Measurements from ENCODE around the gene HCAR2.
"Not testable (repeated sequence)": the region's sequence is repeated elsewhere in the genome, so short reads cannot be mapped to it uniquely, and the experiment has no call there.

Gene HCAR2

GRCh38 chr12:122715211-122715610 is 12.1 kb upstream of the HCAR2 start:
- DNase-seq = not testable (repeated sequence)

- DNase-seq = not testable (repeated sequence)
These were observed 10.5 kb upstream of the HCAR2 start for GRCh38 chr12:122713491-122714188.

- not testable (repeated sequence) for DNase-seq
These were observed 8.1 kb upstream of the HCAR2 start for GRCh38 chr12:122711266-122711665.

- DNase-seq = not testable (repeated sequence)
These were observed 7.2 kb upstream of the HCAR2 start for GRCh38 chr12:122710341-122710740.

- not testable (repeated sequence) for DNase-seq
These were observed 6.1 kb upstream of the HCAR2 start for GRCh38 chr12:122709287-122709686.

GRCh38 chr12:122703841-122704240 is 684 bp upstream of the HCAR2 start:
- not testable (repeated sequence) for DNase-seq

- DNase-seq = not testable (repeated sequence)
These were observed 1.7 kb downstream of the HCAR2 start for GRCh38 chr12:122701481-122701880.

GRCh38 chr12:122700038-122700710 is 3.0 kb downstream of the HCAR2 start:
- DNase-seq = not testable (repeated sequence)

GRCh38 chr12:122696922-122697321 is 6.2 kb downstream of the HCAR2 start:
- DNase-seq = not testable (repeated sequence)

- no peak for DNase-seq
These were observed 11.6 kb downstream of the HCAR2 start for GRCh38 chr12:122691566-122691965.

- DNase-seq = no peak
These were observed 14.9 kb downstream of the HCAR2 start for GRCh38 chr12:122688291-122688690.

- DNase-seq = no peak
These were observed 16.1 kb downstream of the HCAR2 start for GRCh38 chr12:122687086-122687485.

- DNase-seq = no peak
These were observed 16.6 kb downstream of the HCAR2 start for GRCh38 chr12:122686538-122686937.

GRCh38 chr12:122684297-122684813 is 18.8 kb downstream of the HCAR2 start:
- no peak for DNase-seq

- DNase-seq = no peak
These were observed 21.3 kb downstream of the HCAR2 start for GRCh38 chr12:122681814-122682213.

GRCh38 chr12:122680989-122681388 is 22.2 kb downstream of the HCAR2 start:
- DNase-seq = not testable (repeated sequence)

- not testable (repeated sequence) for DNase-seq
These were observed 26.4 kb downstream of the HCAR2 start for GRCh38 chr12:122676781-122677180.

GRCh38 chr12:122676015-122676414 is 27.1 kb downstream of the HCAR2 start:
- DNase-seq = not testable (repeated sequence)

- no peak for DNase-seq
These were observed 30.6 kb downstream of the HCAR2 start for GRCh38 chr12:122672515-122672914.

GRCh38 chr12:122669397-122670070 is 33.6 kb downstream of the HCAR2 start:
- no peak for DNase-seq

- DNase-seq = no peak
These were observed 34.9 kb downstream of the HCAR2 start for GRCh38 chr12:122668268-122668667.

- DNase-seq = no peak
These were observed 37.4 kb downstream of the HCAR2 start for GRCh38 chr12:122665759-122666158.

GRCh38 chr12:122665349-122665748 is 37.8 kb downstream of the HCAR2 start:
- no peak for DNase-seq

GRCh38 chr12:122661938-122662337 is 41.2 kb downstream of the HCAR2 start:
- no peak for DNase-seq

Data from activated naive CD4-positive, alpha-beta T cell treated with Interleukin-2 at 50 U/mL for 16 hours (primary cell).